Stimulated activated naive CD8-positive, alpha-beta T cell treated with anti-CD3 and anti-CD28 coated beads, Interleukin-15, amount 100 ng/mL, for 72 hours (primary cell): ENCODE data around the gene TGFBR3.

Experiments used
- ATAC-seq: fragments of 150-1000 bp; cut with Tn5 transposase; 2 replicates; pipeline ENCODE4 v1.10.0; 2021; ENCODE audit warnings: mild to moderate bottlenecking, moderate library complexity
- DNase-seq, 2 donors: peaks; one replicate each; pipeline ENCODE4 v3.0.0; 2021 to 2022
- H3K27ac Mint-ChIP-seq, 2 donors: one replicate each; pipeline ENCODE4 v1.8.0; 2022; ENCODE audit warnings: mild to moderate bottlenecking in 2 of 2, mixed read lengths in 2 of 2, moderate library complexity in 2 of 2
- H3K27me3 Mint-ChIP-seq: one replicate; pipeline ENCODE4 v1.8.0; 2022; ENCODE audit warnings: mixed read lengths
- H3K4me1 Mint-ChIP-seq: one replicate; pipeline ENCODE4 v1.8.0; 2022; ENCODE audit warnings: mild to moderate bottlenecking, mixed read lengths
- H3K4me3 Mint-ChIP-seq, 2 donors: one replicate each; pipeline ENCODE4 v1.8.0; 2022; ENCODE audit warnings: mild to moderate bottlenecking in 2 of 2, mixed read lengths in 2 of 2, moderate library complexity in 1 of 2
- H3K9me3 Mint-ChIP-seq, 2 donors: one replicate each; pipeline ENCODE4 v1.8.0; 2022; ENCODE audit warnings: mixed read lengths in 2 of 2

TGFBR3 gene

DNA sequence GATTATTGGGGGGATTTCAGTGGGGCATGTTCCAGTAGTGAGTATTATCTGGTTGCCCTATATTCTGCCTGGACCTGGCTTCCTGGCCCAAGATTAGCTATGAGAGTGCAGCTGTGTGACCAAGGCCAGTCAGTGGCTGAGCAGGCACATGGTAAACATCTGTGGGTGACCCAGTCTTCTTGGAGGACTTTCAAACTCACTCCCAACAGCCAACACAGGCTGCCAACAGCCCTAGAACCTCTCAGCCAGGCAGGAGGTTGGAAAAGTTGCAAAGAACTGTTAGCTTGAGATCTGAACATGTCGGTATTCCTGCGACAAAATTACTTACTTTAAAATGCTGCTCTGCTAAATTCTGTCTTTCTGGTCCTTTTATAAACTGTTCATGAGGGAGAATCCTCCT is 192.4 kb downstream of the TGFBR3 start:
- Mint-ChIP-seq H3K4me1 (peaks cover 26% of the 10 kb centered on the region), H3K4me3 (no peak overlapping the region), H3K27ac (no peak overlapping the region), H3K9me3 (no peaks in the 10 kb centered on the region), H3K27me3 (no peaks in the 10 kb centered on the region)
- ATAC-seq (no peak), DNase-seq (no peak)

- Mint-ChIP-seq H3K27ac (no peak overlapping the region), H3K4me1 (peaks cover 6% of the 10 kb centered on the region), H3K27me3 (no peaks in the 10 kb centered on the region), H3K9me3 (no peaks in the 10 kb centered on the region), H3K4me3 (no peak overlapping the region)
- DNase-seq = no peak
- no peak for ATAC-seq
Observed at GRCh38 chr1:91691525-91691924, 194.4 kb downstream of the TGFBR3 start.

DNA sequence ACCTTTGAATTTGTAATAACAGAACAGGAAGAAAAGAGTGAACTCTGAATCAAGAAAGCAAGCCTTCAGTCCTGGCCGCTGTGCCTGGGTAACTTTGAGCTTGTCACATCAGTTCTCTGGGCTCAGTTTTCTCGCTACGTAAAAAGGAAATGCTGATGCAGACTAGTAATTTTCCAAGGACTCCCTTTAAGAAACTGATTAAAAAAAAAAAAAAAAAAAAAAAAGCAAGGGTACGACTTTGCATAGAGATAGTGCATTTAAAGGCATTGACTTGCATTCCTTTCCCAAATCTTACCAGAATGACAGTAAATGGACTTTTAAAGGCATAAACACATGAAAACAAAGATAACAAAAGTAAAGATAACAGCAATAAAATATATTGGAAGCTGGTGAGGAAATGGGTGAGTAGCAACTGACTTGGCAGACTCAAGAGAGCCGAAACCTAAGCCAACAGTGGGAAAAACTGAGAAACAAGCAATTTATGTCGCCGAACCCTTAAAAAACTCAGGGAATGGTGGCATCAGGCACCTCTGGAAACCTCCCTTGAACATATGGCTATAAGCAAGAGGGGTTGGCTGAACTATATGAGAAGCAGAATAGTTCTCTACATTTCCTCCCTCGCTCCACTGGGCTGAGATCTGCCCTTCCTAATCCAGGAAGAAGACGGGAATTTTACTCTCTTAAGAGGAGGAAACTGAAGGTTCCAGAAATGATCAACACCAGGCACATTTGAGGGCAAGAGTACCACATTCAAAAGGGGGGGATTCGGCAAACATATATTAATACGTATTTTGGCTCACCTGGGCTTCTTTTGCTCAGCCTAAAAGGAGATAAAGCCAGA is 196.1 kb downstream of the TGFBR3 start:
- ATAC-seq (no peak), DNase-seq (no peak)
- Mint-ChIP-seq H3K9me3 (no peaks in the 10 kb centered on the region), H3K4me3 (no peak overlapping the region), H3K4me1 (peaks cover 9% of the 10 kb centered on the region), H3K27me3 (no peaks in the 10 kb centered on the region), H3K27ac (no peak overlapping the region)

DNA sequence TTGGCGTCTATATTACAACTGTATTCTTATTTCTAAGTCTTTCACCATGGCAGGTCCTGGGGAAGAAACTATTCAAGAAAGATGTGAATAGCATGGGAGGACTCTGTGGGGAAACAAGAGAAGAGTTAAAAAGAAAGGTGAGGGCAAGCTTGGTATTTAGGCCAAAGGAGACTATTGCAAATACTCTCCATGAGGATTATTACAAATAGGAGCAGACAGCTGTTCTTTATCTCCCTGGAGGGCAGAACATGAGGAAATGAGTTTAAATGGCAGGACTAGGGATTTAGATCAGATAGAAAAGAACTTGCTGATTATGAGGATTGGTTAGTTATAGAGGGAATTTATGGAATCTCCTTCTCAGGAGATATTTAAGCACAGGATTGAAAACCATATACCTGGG is 198.5 kb downstream of the TGFBR3 start:
- no peak overlapping the region for H3K27ac Mint-ChIP-seq
- DNase-seq (no peak), ATAC-seq (no peak)
- H3K9me3 Mint-ChIP-seq = no peaks in the 10 kb centered on the region
- no peak overlapping the region for H3K4me3 Mint-ChIP-seq
- peaks cover 20% of the 10 kb centered on the region for H3K4me1 Mint-ChIP-seq
- no peaks in the 10 kb centered on the region for H3K27me3 Mint-ChIP-seq

DNA sequence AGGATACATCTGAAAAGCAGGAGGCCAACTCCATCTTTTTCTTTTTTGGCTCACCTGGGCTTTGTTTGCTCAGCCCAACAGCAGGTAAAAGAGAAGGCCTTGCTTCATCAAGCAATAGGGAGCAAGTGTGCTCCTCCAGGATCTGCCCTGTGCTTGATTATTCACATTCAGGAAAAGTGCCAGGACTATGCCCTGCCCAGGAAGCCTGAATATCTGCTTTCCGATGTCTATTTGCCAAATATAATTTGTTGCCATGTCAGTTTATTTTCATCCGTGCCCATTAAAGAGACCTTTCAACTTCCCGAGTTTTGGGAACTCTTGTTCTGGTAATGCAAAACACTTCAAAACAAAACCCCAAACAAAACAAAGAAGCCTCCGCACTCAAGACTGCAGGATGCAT is 200.0 kb downstream of the TGFBR3 start:
- DNase-seq (no peak), ATAC-seq (no peak)
- Mint-ChIP-seq H3K4me1 (peaks cover 20% of the 10 kb centered on the region), H3K9me3 (no peaks in the 10 kb centered on the region), H3K4me3 (no peak overlapping the region), H3K27me3 (no peaks in the 10 kb centered on the region), H3K27ac (no peak overlapping the region)

DNA sequence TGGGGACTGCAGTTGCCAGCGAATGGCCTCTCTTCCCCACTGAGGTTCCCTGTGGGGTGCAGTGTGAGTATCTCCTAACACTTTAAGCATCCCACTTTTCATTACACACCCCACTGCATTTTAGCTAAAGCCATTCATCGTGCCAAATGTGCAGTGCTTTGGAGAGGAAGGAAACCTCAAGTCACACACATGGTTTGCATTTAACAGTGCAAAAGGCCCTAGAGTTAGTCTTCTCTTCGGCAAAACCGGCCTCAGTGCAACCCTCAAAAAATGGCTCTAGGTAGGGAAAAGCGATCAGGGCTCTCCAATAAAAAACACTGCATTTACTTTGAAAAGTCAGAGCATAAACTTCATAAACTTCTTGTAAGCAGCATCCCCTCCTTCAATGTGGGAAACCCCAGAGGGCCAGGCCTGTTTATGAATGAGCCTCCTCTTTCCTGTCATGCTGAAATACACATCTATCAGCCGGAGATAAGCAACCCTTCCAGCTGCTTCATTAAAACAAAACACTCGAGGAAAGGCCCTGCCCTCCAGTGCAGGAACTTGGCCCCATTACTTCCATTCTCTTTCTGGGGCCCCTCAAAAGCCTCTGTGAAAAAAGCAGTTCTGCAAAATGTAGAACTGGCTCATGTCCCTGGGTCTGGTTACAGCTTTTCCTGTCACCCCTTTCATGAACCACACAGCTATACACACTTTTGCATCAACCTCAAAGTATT is 201.3 kb downstream of the TGFBR3 start:
- H3K27me3 Mint-ChIP-seq = no peaks in the 10 kb centered on the region
- ATAC-seq (peak; percentile 80), DNase-seq (peak; percentile 14 to 18)
- peak overlapping the region; percentile 20 to 54 for H3K4me3 Mint-ChIP-seq
- H3K9me3 Mint-ChIP-seq = no peaks in the 10 kb centered on the region
- peaks cover 20% of the 10 kb centered on the region for H3K4me1 Mint-ChIP-seq
- H3K27ac Mint-ChIP-seq = peak overlapping the region; percentile 34 to 63

- ATAC-seq (no peak), DNase-seq (no peak)
- Mint-ChIP-seq H3K27me3 (no peaks in the 10 kb centered on the region), H3K4me1 (peaks cover 20% of the 10 kb centered on the region), H3K9me3 (no peaks in the 10 kb centered on the region), H3K4me3 (no peak overlapping the region), H3K27ac (no peak overlapping the region)
Observed at GRCh38 chr1:91683598-91683951, 202.4 kb downstream of the TGFBR3 start.

- no peaks in the 10 kb centered on the region for H3K9me3 Mint-ChIP-seq
- H3K27me3 Mint-ChIP-seq = no peaks in the 10 kb centered on the region
- no peak for DNase-seq
- peaks cover 20% of the 10 kb centered on the region for H3K4me1 Mint-ChIP-seq
- H3K4me3 Mint-ChIP-seq = no peak overlapping the region
- no peak for ATAC-seq
- H3K27ac Mint-ChIP-seq = no peak overlapping the region
Observed at GRCh38 chr1:91682882-91683597, 202.9 kb downstream of the TGFBR3 start.

DNA sequence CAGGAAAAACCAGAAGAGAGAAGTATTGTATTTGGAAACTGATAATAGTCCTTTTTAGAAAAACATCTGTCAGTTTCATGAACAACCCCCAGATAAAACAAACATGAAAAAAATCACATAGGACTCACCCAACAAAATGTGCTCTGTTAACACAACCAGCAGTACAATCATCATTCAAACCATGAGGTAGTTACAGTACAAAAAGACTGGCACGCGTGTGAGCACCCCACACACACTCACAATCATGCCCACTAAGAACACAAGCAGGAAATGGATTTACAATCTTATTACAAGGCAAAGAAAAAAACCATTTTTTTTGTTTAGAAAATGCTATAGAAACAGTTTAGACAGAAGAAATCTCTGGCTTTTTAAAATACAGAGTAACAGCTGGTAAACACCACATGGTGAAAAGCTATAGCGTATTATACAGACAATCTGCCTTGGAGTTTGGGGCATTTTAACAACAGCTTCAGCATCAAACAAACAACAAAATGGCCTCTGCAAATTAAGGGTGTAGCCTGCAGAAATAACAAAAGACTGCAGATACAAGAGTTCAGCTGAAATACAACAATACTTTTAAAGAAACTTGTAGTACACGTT is 205.3 kb downstream of the TGFBR3 start:
- H3K4me3 Mint-ChIP-seq = no peak overlapping the region
- DNase-seq (no peak), ATAC-seq (no peak)
- H3K27me3 Mint-ChIP-seq = no peaks in the 10 kb centered on the region
- H3K4me1 Mint-ChIP-seq = peaks cover 18% of the 10 kb centered on the region
- no peak overlapping the region for H3K27ac Mint-ChIP-seq
- H3K9me3 Mint-ChIP-seq = no peaks in the 10 kb centered on the region

DNA sequence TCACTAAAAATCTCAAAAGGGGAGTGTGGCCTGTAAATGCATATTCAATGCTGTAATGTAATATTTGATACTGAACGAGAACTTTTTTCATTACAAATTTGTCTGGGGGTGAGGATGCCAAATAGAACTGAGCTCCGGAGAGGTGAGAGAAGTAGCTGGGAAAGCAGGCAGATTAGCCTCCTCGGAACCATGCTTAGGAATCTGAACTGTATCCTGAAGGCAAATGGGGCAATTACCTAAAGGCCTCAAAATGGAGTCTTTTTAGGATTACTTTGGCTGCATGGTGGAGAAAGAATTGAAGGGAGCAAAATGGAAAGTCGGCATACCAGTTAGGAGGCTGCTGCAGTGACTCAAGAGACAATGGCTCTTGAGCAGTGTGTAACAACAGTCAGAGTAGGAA is 206.5 kb downstream of the TGFBR3 start:
- H3K4me1 Mint-ChIP-seq = peaks cover 6% of the 10 kb centered on the region
- H3K9me3 Mint-ChIP-seq = no peaks in the 10 kb centered on the region
- H3K27me3 Mint-ChIP-seq = no peaks in the 10 kb centered on the region
- no peak overlapping the region for H3K27ac Mint-ChIP-seq
- no peak for DNase-seq
- no peak overlapping the region for H3K4me3 Mint-ChIP-seq
- no peak for ATAC-seq

GRCh38 chr1:91676030-91676429 is 209.9 kb downstream of the TGFBR3 start:
- H3K9me3 Mint-ChIP-seq = peaks cover 0 to 8% of the 10 kb centered on the region in 2 donors
- DNase-seq = no peak
- H3K4me3 Mint-ChIP-seq = no peak overlapping the region
- no peaks in the 10 kb centered on the region for H3K27me3 Mint-ChIP-seq
- H3K4me1 Mint-ChIP-seq = peaks cover 24% of the 10 kb centered on the region
- no peak overlapping the region for H3K27ac Mint-ChIP-seq
- no peak for ATAC-seq

DNA sequence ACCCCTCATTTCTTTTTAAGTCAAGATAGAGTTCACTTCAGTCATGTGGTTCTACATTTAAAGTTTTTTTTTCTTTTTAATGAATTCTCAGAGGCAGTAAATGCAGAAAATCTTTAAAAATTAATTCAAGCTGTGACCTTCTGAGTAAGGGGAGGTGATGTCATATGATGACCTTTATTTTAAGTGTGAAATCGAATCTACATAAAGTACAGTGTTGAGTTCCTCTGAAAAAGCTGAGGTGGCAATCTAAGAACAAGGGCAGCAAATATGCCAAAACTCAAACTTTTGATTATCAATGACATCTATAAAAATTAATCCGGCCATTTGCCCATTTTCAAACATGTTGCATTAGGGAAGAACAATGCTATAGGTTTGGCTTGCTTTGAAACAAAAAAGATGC is 211.8 kb downstream of the TGFBR3 start:
- Mint-ChIP-seq H3K27me3 (no peaks in the 10 kb centered on the region), H3K4me1 (peaks cover 30% of the 10 kb centered on the region), H3K9me3 (peaks cover 0 to 8% of the 10 kb centered on the region in 2 donors), H3K4me3 (no peak overlapping the region), H3K27ac (no peak overlapping the region)
- DNase-seq (no peak), ATAC-seq (no peak)

DNA sequence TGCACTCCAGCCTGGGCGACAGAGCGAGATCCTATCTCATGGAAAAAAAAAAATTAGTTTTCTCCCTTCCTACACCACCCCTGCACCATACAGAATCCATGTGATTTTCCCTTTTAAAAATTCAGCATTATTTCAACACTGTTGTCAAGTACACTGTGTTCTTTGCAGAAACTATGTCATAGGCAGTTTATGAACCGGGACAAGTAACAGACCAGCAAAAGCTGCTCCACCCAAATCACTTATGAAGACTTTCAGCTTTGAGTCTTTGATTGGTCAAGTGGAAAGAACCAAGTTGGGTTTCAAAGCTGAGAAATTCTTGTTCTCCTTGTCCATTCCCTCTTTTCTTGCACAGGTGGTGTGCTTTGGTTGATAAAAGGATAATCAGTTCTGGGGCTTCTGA is 212.3 kb downstream of the TGFBR3 start:
- H3K4me1 Mint-ChIP-seq = peaks cover 30% of the 10 kb centered on the region
- peaks cover 0 to 8% of the 10 kb centered on the region in 2 donors for H3K9me3 Mint-ChIP-seq
- DNase-seq = no peak
- ATAC-seq = no peak
- H3K27me3 Mint-ChIP-seq = no peaks in the 10 kb centered on the region
- H3K4me3 Mint-ChIP-seq = no peak overlapping the region
- no peak overlapping the region for H3K27ac Mint-ChIP-seq

DNA sequence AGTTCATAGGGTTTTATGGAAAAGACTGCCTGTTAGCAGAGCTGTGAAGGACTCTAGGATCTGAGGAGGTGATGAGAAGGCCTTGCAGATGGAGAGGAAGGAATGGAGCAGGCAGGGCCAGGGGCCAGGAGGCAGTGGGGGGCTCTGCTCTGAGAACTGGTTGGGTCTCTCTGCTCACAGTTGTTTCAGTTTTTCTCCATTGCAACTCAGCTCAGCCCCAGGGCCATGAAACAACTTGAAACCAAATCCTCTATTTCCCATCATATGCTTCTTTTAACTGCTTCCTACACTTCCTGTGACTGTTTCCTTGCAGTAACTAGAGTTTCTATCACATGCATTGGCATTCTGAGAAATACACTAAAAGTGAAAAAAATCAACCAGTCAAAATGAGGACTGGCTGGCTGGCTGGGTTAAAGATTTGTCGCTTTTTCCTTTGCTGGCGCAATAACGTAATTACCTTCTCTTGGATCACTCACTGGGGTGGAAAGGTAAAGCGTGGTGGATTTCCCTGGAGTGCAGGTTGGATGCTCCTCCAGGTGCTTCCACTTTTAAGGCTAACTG is 213.3 kb downstream of the TGFBR3 start:
- Mint-ChIP-seq H3K9me3 (peaks cover 0 to 8% of the 10 kb centered on the region in 2 donors), H3K27me3 (no peaks in the 10 kb centered on the region), H3K4me1 (peaks cover 30% of the 10 kb centered on the region), H3K4me3 (no peak overlapping the region), H3K27ac (peak overlapping the region in 1 of 2 donors; percentile 85)
- peak; percentile 49 for ATAC-seq
- no peak for DNase-seq

DNA sequence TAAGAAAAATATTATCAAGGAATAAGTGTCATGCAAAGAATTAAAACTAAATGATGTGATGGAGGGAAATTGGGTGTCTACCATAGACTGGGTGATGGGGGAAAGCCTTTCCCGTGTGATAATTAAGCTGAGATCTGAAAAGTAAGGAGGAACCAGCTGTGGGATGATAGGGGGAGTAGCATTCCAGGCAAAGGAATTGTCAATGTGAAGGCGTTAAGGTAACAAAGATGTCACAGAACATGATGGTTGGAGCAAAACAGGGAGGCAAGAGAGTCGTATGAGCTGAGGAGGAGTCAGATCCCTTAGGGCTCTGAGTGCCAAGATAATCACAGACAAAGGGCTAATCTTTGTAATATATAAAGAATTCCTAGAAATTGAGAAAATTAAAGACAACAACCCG is 215.2 kb downstream of the TGFBR3 start:
- DNase-seq (no peak), ATAC-seq (no peak)
- Mint-ChIP-seq H3K27ac (no peak overlapping the region), H3K9me3 (peaks cover 0 to 8% of the 10 kb centered on the region in 2 donors), H3K27me3 (no peaks in the 10 kb centered on the region), H3K4me1 (peaks cover 30% of the 10 kb centered on the region), H3K4me3 (no peak overlapping the region)
